HG03571 (cell line): Measurements from ENCODE around the gene HDGF.
"Not testable (repeated sequence)": the region's sequence is repeated elsewhere in the genome, so short reads cannot be mapped to it uniquely, and the experiment has no call there.

Source experiments
- ATAC-seq: cut with Tn5 transposase; IDR thresholded peaks from one replicate; pipeline ENCODE4 v1.9.1; 2021; ENCODE audit not compliant: unreplicated experiment

The HDGF gene

GRCh38 chr1:156767101-156767878 lies 15.8 kb upstream of the HDGF start, which contains the start of gene PRCC:
TSS of gene PRCC (plus strand) at chr1:156767535. CDS start at chr1:156767772, 237 bp downstream.
- peak; percentile 93 for ATAC-seq

GRCh38 chr1:156766298-156767100 lies 15.0 kb upstream of the HDGF start:
- peak; percentile 27 for ATAC-seq

- ATAC-seq, result no peak
These were observed 14.2 kb upstream of the HDGF start for GRCh38 chr1:156765666-156766065.

GRCh38 chr1:156765136-156765535 lies 13.7 kb upstream of the HDGF start:
- ATAC-seq, result not testable (repeated sequence)

- no peak for ATAC-seq
These were observed 9.3 kb upstream of the HDGF start for GRCh38 chr1:156760796-156761104.

- ATAC-seq, result no peak
These were observed 8.8 kb upstream of the HDGF start for GRCh38 chr1:156760092-156760795.

GRCh38 chr1:156757572-156758253 lies 6.2 kb upstream of the HDGF start:
- not testable (repeated sequence) for ATAC-seq

GRCh38 chr1:156756355-156756754 lies 4.9 kb upstream of the HDGF start:
- ATAC-seq, result no peak

GRCh38 chr1:156755527-156755950 lies 4.1 kb upstream of the HDGF start:
- ATAC-seq, result no peak

- ATAC-seq, result no peak
These were observed 2.7 kb upstream of the HDGF start for GRCh38 chr1:156754219-156754618.

- no peak for ATAC-seq
These were observed 1.5 kb upstream of the HDGF start for GRCh38 chr1:156752843-156753482.

- ATAC-seq, result peak; percentile 55
These were observed 444 bp upstream of the HDGF start for GRCh38 chr1:156751757-156752481.

- ATAC-seq, result peak; percentile 22
These were observed 594 bp downstream of the HDGF start for GRCh38 chr1:156750711-156751450.

- ATAC-seq, result no peak
These were observed 1.2 kb downstream of the HDGF start for GRCh38 chr1:156750191-156750672.

- ATAC-seq, result no peak
These were observed 1.9 kb downstream of the HDGF start for GRCh38 chr1:156749419-156750118.

GRCh38 chr1:156748670-156749418 lies 2.6 kb downstream of the HDGF start:
- ATAC-seq, result no peak

GRCh38 chr1:156747742-156748669 lies 3.5 kb downstream of the HDGF start:
- ATAC-seq, result no peak
